GM19455 (cell line): Measurements from ENCODE around the gene ANKRD13C.

Source experiments
- ATAC-seq: cut with Tn5 transposase; IDR thresholded peaks from one replicate; pipeline ENCODE4 v1.9.1; 2021; ENCODE audit not compliant: unreplicated experiment

The ANKRD13C gene

GRCh38 chr1:70221238-70222121, 133.0 kb downstream of the ANKRD13C start, which contains the start of gene SRSF11:
Gene SRSF11 (plus strand): TSS chr1:70221380. CDS start chr1:70221637, 257 bp downstream.
- ATAC-seq, result peak; percentile 94

GRCh38 chr1:70220517-70221237, 133.8 kb downstream of the ANKRD13C start:
- peak; percentile 13 for ATAC-seq

- no peak for ATAC-seq
Observed at GRCh38 chr1:70220015-70220414, 134.5 kb downstream of the ANKRD13C start.

GRCh38 chr1:70211541-70211940, 143.0 kb downstream of the ANKRD13C start:
- ATAC-seq, result no peak

- no peak for ATAC-seq
Observed at GRCh38 chr1:70210820-70211219, 143.7 kb downstream of the ANKRD13C start.
